Measurements from ENCODE around the gene MED13L.

Gene MED13L

GRCh38 chr12:115943310-115943629 is 334.2 kb downstream of the MED13L start:
- no peak overlapping the region for H3K27ac ChIP-seq (ENCODE audit: low read length)
- DNase-seq (ENCODE audit: low read depth, low spot score): no peak
- no CpG with 5 or more reads among the region's 7 CpGs for WGBS (ENCODE audit: insufficient coverage, insufficient read length)

GRCh38 chr12:115942346-115942745 is 335.1 kb downstream of the MED13L start:
- no peak for DNase-seq (ENCODE audit: low read depth, low spot score)
- no CpG with 5 or more reads among the region's 1 CpG for WGBS (ENCODE audit: insufficient coverage, insufficient read length)
- H3K4me1 ChIP-seq (ENCODE audit: control insufficient read depth, insufficient read depth, low read length): no peaks in the 10 kb centered on the region; the same call in 1 of the 2 replicates
- no peaks in the 10 kb centered on the region for H3K27me3 ChIP-seq (ENCODE audit: control insufficient read depth, insufficient read depth, low read length)
- no peaks in the 10 kb centered on the region for H3K36me3 ChIP-seq (ENCODE audit: control insufficient read depth, insufficient read depth, low read length)
- H3K4me3 ChIP-seq (ENCODE audit: low read length): no peak overlapping the region
- H3K9me3 ChIP-seq (ENCODE audit: control insufficient read depth, insufficient read depth, low read length): no peaks in the 10 kb centered on the region
- H3K27ac ChIP-seq (ENCODE audit: low read length): no peak overlapping the region

More at GRCh38 chr12:115943310-115943629, 334.2 kb downstream of the MED13L start:
- Histone ChIP-seq H3K27me3 (ENCODE audit: control insufficient read depth, insufficient read depth, low read length) (no peaks in the 10 kb centered on the region), H3K4me1 (ENCODE audit: control insufficient read depth, insufficient read depth, low read length) (no peaks in the 10 kb centered on the region; the same call in 1 of the 2 replicates), H3K9me3 (ENCODE audit: control insufficient read depth, insufficient read depth, low read length) (no peaks in the 10 kb centered on the region), H3K36me3 (ENCODE audit: control insufficient read depth, insufficient read depth, low read length) (no peaks in the 10 kb centered on the region), H3K4me3 (ENCODE audit: low read length) (no peak overlapping the region)

- Histone ChIP-seq H3K9me3 (ENCODE audit: control insufficient read depth, insufficient read depth, low read length) (no peaks in the 10 kb centered on the region), H3K27ac (ENCODE audit: low read length) (no peak overlapping the region), H3K4me1 (ENCODE audit: control insufficient read depth, insufficient read depth, low read length) (no peaks in the 10 kb centered on the region; the same call in 1 of the 2 replicates), H3K36me3 (ENCODE audit: control insufficient read depth, insufficient read depth, low read length) (no peaks in the 10 kb centered on the region), H3K27me3 (ENCODE audit: control insufficient read depth, insufficient read depth, low read length) (no peaks in the 10 kb centered on the region), H3K4me3 (ENCODE audit: low read length) (no peak overlapping the region)
- DNase-seq (ENCODE audit: low read depth, low spot score): no peak
- whole genome bisulfite sequencing (ENCODE audit: insufficient coverage, insufficient read length): no CpG with 5 or more reads among the region's 5 CpGs
Observed at GRCh38 chr12:115941362-115941761, 336.1 kb downstream of the MED13L start.

GRCh38 chr12:115938794-115939377 is 338.6 kb downstream of the MED13L start:
- no peaks in the 10 kb centered on the region for H3K27me3 ChIP-seq (ENCODE audit: control insufficient read depth, insufficient read depth, low read length)
- no CpG with 5 or more reads among the region's 1 CpG for WGBS (ENCODE audit: insufficient coverage, insufficient read length)
- no peaks in the 10 kb centered on the region for H3K9me3 ChIP-seq (ENCODE audit: control insufficient read depth, insufficient read depth, low read length)
- DNase-seq (ENCODE audit: low read depth, low spot score): no peak
- H3K4me1 ChIP-seq (ENCODE audit: control insufficient read depth, insufficient read depth, low read length): no peaks in the 10 kb centered on the region; the same call in 1 of the 2 replicates
- no peaks in the 10 kb centered on the region for H3K36me3 ChIP-seq (ENCODE audit: control insufficient read depth, insufficient read depth, low read length)
- H3K27ac ChIP-seq (ENCODE audit: low read length): no peak overlapping the region
- H3K4me3 ChIP-seq (ENCODE audit: low read length): no peak overlapping the region

- H3K4me3 ChIP-seq (ENCODE audit: low read length): no peak overlapping the region
- DNase-seq (ENCODE audit: low read depth, low spot score): no peak
- no CpG with 5 or more reads among the region's 8 CpGs for WGBS (ENCODE audit: insufficient coverage, insufficient read length)
- H3K9me3 ChIP-seq (ENCODE audit: control insufficient read depth, insufficient read depth, low read length): no peaks in the 10 kb centered on the region
- no peaks in the 10 kb centered on the region; the same call in 1 of the 2 replicates for H3K4me1 ChIP-seq (ENCODE audit: control insufficient read depth, insufficient read depth, low read length)
- no peaks in the 10 kb centered on the region for H3K27me3 ChIP-seq (ENCODE audit: control insufficient read depth, insufficient read depth, low read length)
- no peaks in the 10 kb centered on the region for H3K36me3 ChIP-seq (ENCODE audit: control insufficient read depth, insufficient read depth, low read length)
- no peak overlapping the region for H3K27ac ChIP-seq (ENCODE audit: low read length)
Observed at GRCh38 chr12:115936997-115937916, 340.2 kb downstream of the MED13L start.

- no peak for DNase-seq (ENCODE audit: low read depth, low spot score)
- H3K27me3 ChIP-seq (ENCODE audit: control insufficient read depth, insufficient read depth, low read length): no peaks in the 10 kb centered on the region
- no peak overlapping the region for H3K4me3 ChIP-seq (ENCODE audit: low read length)
- H3K4me1 ChIP-seq (ENCODE audit: control insufficient read depth, insufficient read depth, low read length): no peaks in the 10 kb centered on the region
- WGBS (ENCODE audit: insufficient coverage, insufficient read length): no CpG with 5 or more reads among the region's 7 CpGs
- H3K27ac ChIP-seq (ENCODE audit: low read length): no peak overlapping the region
- no peaks in the 10 kb centered on the region for H3K36me3 ChIP-seq (ENCODE audit: control insufficient read depth, insufficient read depth, low read length)
- no peaks in the 10 kb centered on the region for H3K9me3 ChIP-seq (ENCODE audit: control insufficient read depth, insufficient read depth, low read length)
Observed at GRCh38 chr12:115934877-115935276, 342.6 kb downstream of the MED13L start.

GRCh38 chr12:115934046-115934445 is 343.4 kb downstream of the MED13L start:
- Histone ChIP-seq H3K4me1 (ENCODE audit: control insufficient read depth, insufficient read depth, low read length) (no peaks in the 10 kb centered on the region), H3K27me3 (ENCODE audit: control insufficient read depth, insufficient read depth, low read length) (no peaks in the 10 kb centered on the region), H3K27ac (ENCODE audit: low read length) (no peak overlapping the region), H3K4me3 (ENCODE audit: low read length) (no peak overlapping the region), H3K36me3 (ENCODE audit: control insufficient read depth, insufficient read depth, low read length) (no peaks in the 10 kb centered on the region), H3K9me3 (ENCODE audit: control insufficient read depth, insufficient read depth, low read length) (no peaks in the 10 kb centered on the region)
- no CpG with 5 or more reads among the region's 3 CpGs for WGBS (ENCODE audit: insufficient coverage, insufficient read length)
- no peak for DNase-seq (ENCODE audit: low read depth, low spot score)

- Histone ChIP-seq H3K36me3 (ENCODE audit: control insufficient read depth, insufficient read depth, low read length) (no peaks in the 10 kb centered on the region), H3K9me3 (ENCODE audit: control insufficient read depth, insufficient read depth, low read length) (no peaks in the 10 kb centered on the region), H3K27me3 (ENCODE audit: control insufficient read depth, insufficient read depth, low read length) (no peaks in the 10 kb centered on the region), H3K27ac (ENCODE audit: low read length) (no peak overlapping the region), H3K4me1 (ENCODE audit: control insufficient read depth, insufficient read depth, low read length) (no peaks in the 10 kb centered on the region), H3K4me3 (ENCODE audit: low read length) (no peak overlapping the region)
- no CpG with 5 or more reads among the region's 1 CpG for WGBS (ENCODE audit: insufficient coverage, insufficient read length)
- DNase-seq (ENCODE audit: low read depth, low spot score): no peak
Observed at GRCh38 chr12:115932066-115932465, 345.4 kb downstream of the MED13L start.

- Histone ChIP-seq H3K4me1 (ENCODE audit: control insufficient read depth, insufficient read depth, low read length) (no peaks in the 10 kb centered on the region), H3K4me3 (ENCODE audit: low read length) (no peak overlapping the region), H3K27me3 (ENCODE audit: control insufficient read depth, insufficient read depth, low read length) (no peaks in the 10 kb centered on the region), H3K27ac (ENCODE audit: low read length) (no peak overlapping the region), H3K9me3 (ENCODE audit: control insufficient read depth, insufficient read depth, low read length) (no peaks in the 10 kb centered on the region), H3K36me3 (ENCODE audit: control insufficient read depth, insufficient read depth, low read length) (no peaks in the 10 kb centered on the region)
- WGBS (ENCODE audit: insufficient coverage, insufficient read length): no CpG with 5 or more reads among the region's 5 CpGs
- no peak for DNase-seq (ENCODE audit: low read depth, low spot score)
Observed at GRCh38 chr12:115930336-115930735, 347.2 kb downstream of the MED13L start.

- H3K9me3 ChIP-seq (ENCODE audit: control insufficient read depth, insufficient read depth, low read length): peaks cover 2% of the 10 kb centered on the region; the same call in 1 of the 2 replicates
- WGBS (ENCODE audit: insufficient coverage, insufficient read length): no CpG with 5 or more reads among the region's 8 CpGs
- no peak overlapping the region for H3K27ac ChIP-seq (ENCODE audit: low read length)
- no peaks in the 10 kb centered on the region for H3K27me3 ChIP-seq (ENCODE audit: control insufficient read depth, insufficient read depth, low read length)
- DNase-seq (ENCODE audit: low read depth, low spot score): no peak
- no peaks in the 10 kb centered on the region for H3K36me3 ChIP-seq (ENCODE audit: control insufficient read depth, insufficient read depth, low read length)
- H3K4me3 ChIP-seq (ENCODE audit: low read length): no peak overlapping the region
- no peaks in the 10 kb centered on the region for H3K4me1 ChIP-seq (ENCODE audit: control insufficient read depth, insufficient read depth, low read length)
Observed at GRCh38 chr12:115926037-115926670, 351.3 kb downstream of the MED13L start.

Data from iPS DF 6.9 (cell line).